Measurements from ENCODE around the gene TUBGCP3.

Gene TUBGCP3

DNA sequence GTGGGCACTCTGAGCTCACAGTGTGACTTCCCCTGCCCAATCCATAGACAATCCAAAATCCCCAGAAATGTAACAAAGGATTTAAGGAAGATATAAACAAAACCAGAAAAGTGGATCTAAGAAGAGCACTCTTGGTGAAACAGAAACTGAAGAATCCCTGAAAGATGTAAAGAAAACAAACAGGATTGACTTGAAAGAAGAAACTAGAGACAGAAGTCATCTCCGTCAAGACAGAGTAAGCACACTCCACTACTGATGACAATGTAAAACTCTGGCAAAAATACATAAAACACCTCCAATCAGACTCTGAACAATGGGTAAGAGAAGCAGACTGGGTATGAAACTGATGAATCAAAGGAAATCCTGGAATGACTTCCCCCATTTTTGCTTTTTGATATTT lies 13.5 kb downstream of the TUBGCP3 start:
- in situ Hi-C loops (cut with MboI; ENCODE audit: low pct_unique_long_range_greater_than_20kb, low sequenced_read_pairs, unreplicated experiment): no loop called here
- TF ChIP-seq, protein P1, sequence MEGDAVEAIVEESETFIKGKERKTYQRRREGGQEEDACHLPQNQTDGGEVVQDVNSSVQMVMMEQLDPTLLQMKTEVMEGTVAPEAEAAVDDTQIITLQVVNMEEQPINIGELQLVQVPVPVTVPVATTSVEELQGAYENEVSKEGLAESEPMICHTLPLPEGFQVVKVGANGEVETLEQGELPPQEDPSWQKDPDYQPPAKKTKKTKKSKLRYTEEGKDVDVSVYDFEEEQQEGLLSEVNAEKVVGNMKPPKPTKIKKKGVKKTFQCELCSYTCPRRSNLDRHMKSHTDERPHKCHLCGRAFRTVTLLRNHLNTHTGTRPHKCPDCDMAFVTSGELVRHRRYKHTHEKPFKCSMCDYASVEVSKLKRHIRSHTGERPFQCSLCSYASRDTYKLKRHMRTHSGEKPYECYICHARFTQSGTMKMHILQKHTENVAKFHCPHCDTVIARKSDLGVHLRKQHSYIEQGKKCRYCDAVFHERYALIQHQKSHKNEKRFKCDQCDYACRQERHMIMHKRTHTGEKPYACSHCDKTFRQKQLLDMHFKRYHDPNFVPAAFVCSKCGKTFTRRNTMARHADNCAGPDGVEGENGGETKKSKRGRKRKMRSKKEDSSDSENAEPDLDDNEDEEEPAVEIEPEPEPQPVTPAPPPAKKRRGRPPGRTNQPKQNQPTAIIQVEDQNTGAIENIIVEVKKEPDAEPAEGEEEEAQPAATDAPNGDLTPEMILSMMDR (IDR thresholded peaks at IDR 0.05; ENCODE audit: extremely low read depth, insufficient read depth, missing control alignments): no peak
- DNase-seq (ENCODE audit: low spot score): no peak

DNA sequence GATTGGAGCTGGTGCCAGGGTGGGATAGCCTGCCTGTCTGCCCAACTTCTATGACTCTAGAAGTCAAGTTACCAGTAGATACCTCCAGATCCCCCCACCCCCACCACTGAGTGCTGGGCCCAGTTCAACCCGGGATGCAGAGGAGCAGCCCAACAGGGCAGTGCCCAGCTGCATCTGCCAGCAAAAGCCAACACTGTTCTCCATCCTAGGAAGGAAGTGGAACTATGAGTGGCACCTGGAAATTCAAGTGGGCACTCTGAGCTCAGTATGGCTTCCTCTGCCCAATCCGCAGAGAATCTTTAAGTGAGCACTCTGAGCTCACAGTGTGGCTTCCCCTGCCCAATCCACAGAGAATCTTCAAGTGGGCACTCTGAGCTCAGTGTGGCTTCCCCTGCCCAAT lies 14.2 kb downstream of the TUBGCP3 start:
- DNase-seq (ENCODE audit: low spot score): no peak
- in situ Hi-C loops (cut with MboI; ENCODE audit: low pct_unique_long_range_greater_than_20kb, low sequenced_read_pairs, unreplicated experiment): no loop called here
- TF ChIP-seq, protein P1 (IDR thresholded peaks at IDR 0.05; ENCODE audit: extremely low read depth, insufficient read depth, missing control alignments): no peak

DNA sequence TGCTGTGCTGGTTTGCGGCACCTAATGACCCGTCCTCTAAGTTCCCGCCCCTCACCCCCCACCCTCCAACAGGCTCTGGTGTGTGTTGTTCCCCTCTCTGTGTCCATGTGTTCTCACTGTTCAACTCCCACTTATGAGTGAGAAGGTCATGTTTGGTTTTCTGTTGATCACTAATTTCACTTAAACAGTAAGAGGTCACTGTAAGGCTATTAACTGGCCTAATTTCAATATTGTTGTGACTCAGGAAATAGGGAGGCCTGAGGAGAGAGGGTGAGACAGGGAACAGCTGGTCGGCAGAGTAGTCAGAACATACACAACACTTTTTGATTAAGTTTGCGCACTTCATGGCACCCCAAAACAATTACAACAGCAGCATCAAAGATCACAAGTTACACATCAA lies 15.6 kb downstream of the TUBGCP3 start:
- no peak for DNase-seq (ENCODE audit: low spot score)
- in situ Hi-C loops (cut with MboI; ENCODE audit: low pct_unique_long_range_greater_than_20kb, low sequenced_read_pairs, unreplicated experiment): no loop called here
- TF ChIP-seq, protein P1 (IDR thresholded peaks at IDR 0.05; ENCODE audit: extremely low read depth, insufficient read depth, missing control alignments): no peak

DNA sequence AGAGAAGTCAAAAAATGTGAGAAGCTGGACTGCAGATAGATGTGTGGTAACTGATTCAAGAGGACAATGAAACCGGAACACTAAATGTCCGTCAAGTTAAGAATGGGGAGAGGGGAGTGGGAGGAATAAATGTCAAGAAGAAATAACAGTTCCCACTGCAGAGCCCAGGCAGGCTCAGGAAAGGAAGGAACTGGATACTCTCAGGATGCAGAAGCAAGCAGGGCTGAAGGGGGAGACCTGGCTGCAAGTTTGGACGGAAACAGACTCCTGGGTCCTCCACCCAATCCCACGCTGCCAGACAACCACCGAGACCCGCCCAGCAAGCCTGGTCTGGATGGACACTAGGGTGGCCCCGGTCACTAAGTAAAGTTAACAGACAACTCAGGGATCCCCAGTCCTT lies 18.1 kb downstream of the TUBGCP3 start:
- no peak for DNase-seq (ENCODE audit: low spot score)
- TF ChIP-seq, protein P1 (IDR thresholded peaks at IDR 0.05; ENCODE audit: extremely low read depth, insufficient read depth, missing control alignments): no peak
- in situ Hi-C loops (cut with MboI; ENCODE audit: low pct_unique_long_range_greater_than_20kb, low sequenced_read_pairs, unreplicated experiment): no loop called here

DNA sequence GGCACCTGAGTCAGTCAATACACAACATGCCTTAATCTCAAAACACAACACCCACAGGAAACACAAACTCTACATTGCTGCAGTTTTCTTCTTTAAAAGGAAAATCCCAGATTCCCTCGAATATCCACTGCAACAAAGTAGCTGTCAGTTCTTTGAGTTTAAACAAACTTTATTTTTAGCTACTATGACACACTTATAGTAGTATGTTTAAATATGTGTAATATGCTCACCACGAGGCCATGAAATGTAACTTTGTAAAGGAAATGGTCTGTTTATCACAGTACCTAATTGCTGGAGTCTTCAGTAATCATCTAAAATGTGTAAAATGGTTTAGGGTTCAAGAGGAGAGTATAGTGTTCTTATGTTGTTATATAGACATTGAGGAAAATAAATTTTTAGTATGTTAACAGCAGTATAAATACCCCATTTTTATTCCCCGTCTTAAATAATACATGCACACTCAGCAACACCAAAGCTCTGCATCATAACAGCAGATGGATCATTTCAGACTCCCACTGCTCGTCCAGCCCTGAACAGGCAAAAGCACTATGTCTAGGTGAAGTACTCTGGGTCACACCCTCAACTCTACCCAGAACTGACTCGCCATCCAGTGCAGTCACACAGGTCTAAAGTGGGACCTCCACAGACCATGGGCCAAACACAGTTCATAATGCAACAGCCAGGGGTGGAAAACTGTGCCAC lies 20.6 kb downstream of the TUBGCP3 start:
- TF ChIP-seq, protein P1 (IDR thresholded peaks at IDR 0.05; ENCODE audit: extremely low read depth, insufficient read depth, missing control alignments): no peak
- in situ Hi-C loops (cut with MboI; ENCODE audit: low pct_unique_long_range_greater_than_20kb, low sequenced_read_pairs, unreplicated experiment): no loop called here
- no peak for DNase-seq (ENCODE audit: low spot score)

DNA sequence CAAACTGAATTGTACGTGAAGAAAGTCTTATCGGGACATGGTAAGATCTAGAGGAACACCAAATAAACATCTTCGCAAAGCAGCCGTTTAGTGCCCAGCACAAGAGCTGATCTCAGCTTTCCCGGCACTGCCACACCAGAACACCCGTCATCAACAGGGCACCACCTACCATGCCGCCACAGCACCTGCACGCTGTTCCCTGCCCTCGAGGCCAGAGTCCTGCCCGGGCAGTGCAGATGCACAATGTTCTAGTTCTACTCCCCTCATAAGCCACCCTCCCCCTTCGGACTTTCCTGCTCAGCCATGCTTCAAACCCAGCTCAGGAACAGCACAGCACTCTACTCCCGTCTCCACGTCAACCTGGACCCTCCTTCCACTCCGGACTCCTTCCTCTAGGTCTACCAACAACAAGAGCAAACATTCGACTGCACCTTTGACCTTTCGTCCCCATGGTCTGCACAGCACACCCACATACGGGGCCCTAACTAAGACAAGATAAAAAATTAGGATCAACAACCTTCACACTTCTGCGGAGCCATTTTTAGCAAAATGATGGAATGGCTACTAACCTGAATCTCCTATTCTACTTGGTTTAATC lies 25.1 kb downstream of the TUBGCP3 start:
- no peak for DNase-seq (ENCODE audit: low spot score)
- TF ChIP-seq, protein P1 (IDR thresholded peaks at IDR 0.05; ENCODE audit: extremely low read depth, insufficient read depth, missing control alignments): no peak
- in situ Hi-C loops (cut with MboI; ENCODE audit: low pct_unique_long_range_greater_than_20kb, low sequenced_read_pairs, unreplicated experiment): no loop called here
